GM21717 (cell line): ENCODE data around the gene DDX27.

Experiments
- ATAC-seq: cut with Tn5 transposase; IDR thresholded peaks from one replicate; pipeline ENCODE4 v1.9.1; 2021; ENCODE audit warnings: mild to moderate bottlenecking, moderate library complexity; ENCODE audit not compliant: unreplicated experiment

DDX27 gene

GRCh38 chr20:49288784-49289696 lies 69.8 kb downstream of the DDX27 start:
- no peak for ATAC-seq

- ATAC-seq: no peak
These were observed 71.5 kb downstream of the DDX27 start for GRCh38 chr20:49290608-49291191.

- ATAC-seq: no peak
These were observed 72.0 kb downstream of the DDX27 start for GRCh38 chr20:49291200-49291599.

- ATAC-seq: no peak
These were observed 72.8 kb downstream of the DDX27 start for GRCh38 chr20:49292010-49292409.

GRCh38 chr20:49293122-49293521 lies 73.9 kb downstream of the DDX27 start:
- no peak for ATAC-seq
